Diencephalon (tissue), 1 donor: ENCODE results near the gene EIF4B. TPM values are rescaled to one million over a fixed set of nuclear protein-coding genes. Genes with fewer than 3 reads are reported as not detected.

ENCODE experiments used
- small RNA-seq: library from RNA; depleted of rRNA; stranded (forward); fragments of <200 nt; gene quantifications from one replicate; pipeline ENCODE3, GENCODE V24; 2014
- total RNA-seq: library from RNA; depleted of rRNA; stranded (reverse); fragments of >200 nt; gene quantifications from one replicate; pipeline ENCODE4 v1.2.3, GENCODE V29; 2014

EIF4B gene, protein sequence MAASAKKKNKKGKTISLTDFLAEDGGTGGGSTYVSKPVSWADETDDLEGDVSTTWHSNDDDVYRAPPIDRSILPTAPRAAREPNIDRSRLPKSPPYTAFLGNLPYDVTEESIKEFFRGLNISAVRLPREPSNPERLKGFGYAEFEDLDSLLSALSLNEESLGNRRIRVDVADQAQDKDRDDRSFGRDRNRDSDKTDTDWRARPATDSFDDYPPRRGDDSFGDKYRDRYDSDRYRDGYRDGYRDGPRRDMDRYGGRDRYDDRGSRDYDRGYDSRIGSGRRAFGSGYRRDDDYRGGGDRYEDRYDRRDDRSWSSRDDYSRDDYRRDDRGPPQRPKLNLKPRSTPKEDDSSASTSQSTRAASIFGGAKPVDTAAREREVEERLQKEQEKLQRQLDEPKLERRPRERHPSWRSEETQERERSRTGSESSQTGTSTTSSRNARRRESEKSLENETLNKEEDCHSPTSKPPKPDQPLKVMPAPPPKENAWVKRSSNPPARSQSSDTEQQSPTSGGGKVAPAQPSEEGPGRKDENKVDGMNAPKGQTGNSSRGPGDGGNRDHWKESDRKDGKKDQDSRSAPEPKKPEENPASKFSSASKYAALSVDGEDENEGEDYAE
- 601 TPM for total RNA-seq

DNA sequence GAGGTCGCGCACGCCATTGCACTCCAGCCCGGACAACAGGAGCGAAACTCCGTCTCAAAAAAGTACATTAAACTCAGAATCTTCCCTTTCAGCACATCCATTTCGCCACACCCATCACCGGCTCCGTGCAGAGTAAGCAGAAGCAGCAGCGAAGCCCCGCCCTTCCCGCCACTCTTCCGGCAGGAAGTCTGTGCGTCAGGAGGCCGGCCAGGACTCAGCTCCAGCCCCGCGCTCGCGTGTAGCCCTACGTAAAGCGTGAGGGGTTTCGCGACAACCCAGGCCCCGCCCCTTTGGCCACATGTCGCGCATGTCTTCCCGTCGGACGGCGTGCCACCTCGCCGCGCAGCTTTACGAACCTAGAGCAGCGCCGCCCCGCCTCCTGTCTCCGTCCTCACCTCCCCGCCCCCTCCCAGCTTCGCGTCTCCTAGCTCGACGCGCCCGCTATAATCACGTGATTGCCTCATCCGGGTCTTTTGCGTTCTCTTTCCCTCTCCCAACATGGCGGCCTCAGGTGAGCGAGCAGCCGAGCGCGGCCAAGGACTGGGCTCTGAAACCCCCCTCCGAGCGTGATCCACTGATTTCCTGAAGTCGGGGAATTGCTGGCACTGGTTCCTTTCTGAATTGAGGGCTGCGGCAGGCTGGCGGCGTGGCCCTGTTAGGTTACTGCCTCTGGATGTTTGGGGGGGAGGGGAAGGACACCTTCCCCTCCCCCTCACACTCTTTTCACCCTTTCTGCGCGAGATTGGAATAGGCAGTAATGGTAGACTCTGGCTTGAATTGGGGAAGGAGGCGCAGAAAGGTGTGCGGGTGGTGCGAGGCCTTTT, at the start of gene EIF4B:
Gene EIF4B (plus strand): TSS at position 471 of the 824 bp plus-strand sequence. CDS start 28 bp downstream, at position 499.

DNA sequence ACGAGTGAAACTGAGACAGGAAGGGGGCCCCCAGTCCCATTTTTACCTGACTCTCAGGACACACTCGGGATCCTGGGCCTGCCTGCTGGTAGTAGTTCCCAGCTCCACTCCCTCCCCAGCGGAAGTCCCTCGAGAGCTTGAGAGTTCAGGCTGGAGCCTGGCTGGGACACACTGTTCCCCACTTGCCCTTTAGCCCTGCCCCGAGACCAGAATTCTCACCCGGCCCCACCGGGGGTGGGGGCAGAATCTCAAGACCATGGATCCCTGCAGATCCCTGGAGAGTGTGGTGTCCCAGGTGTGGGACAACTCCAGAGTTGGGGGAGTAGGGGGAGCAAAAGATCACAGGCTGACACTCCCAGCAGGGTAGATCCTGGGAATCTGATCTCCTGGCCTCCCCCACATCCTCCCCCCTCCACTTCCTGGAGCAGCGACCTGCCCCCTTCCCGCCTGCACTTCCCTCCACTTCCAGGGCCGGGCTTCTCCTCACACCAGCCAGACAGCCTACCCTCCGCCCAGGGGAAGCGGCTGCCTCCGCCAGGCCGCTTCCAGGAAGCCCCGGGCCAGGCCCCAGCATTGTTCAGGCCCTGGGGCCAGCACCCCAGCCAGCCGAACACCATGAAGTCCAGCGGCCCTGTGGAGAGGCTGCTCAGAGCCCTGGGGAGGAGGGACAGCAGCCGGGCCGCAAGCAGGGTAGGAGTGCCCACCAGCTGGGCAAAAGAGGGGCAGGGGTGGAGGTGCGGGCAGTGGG, 43.5 kb downstream of the EIF4B start, which contains the start of gene TNS2:
Gene TNS2 (plus strand): TSS at position 495 of the 748 bp plus-strand sequence. CDS start 121 bp downstream, at position 616.

DNA sequence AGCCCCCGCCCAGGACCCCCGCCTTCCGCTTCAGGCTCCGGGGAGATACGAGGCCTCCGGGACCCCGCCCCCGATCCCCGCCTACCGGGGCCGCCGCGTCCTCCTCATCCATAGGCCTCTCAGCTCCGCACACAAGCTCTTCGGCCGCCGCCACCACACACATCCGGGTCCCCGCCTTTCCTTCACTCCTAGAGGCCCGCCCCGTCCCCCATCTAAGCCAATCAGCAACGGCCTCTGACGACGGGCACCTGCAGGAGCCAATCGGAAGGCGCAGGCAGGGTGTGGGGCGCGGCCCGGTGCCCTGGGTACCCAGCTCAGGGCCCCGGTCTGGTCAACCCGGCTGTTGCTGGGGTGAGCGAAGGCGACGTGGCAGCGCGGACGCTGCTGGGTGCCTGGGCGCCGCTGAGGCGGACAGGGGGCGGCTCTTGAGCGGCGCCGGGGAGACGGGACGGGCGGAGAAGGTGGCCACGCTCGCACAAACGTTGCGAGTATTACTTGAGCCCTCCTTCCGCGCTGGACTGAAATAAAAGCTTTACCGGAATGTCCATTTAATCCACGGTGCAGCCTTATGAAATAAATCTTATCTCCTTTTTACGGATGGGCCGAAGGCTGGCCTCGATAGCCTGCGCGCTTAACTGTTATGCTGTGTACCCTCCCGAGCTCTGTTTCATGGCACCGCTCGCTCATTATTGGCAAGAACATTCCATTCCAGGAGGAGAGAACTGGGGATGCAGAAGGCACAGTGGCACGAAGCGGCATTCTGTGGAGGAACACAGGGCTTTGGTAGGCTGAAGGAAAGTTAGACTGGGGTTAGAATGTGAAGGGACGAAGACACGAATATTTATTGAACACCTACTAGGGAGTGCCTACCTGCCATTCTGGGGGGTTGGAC, 73.2 kb downstream of the EIF4B start, which contains the start of gene SPRYD3:
Gene SPRYD3 (minus strand): TSS at position 165 of the 892 bp plus-strand sequence. CDS start 57 bp downstream, at position 108.

Small RNAs within 50 kb of the gene (small RNA-seq; reads per million reads assigned to genes)
- gene MIR6757, result not detected

Other genes with a start within 250 kb of the EIF4B start
- not detected for gene KRT76, start 229.1 kb upstream of the EIF4B start, total RNA-seq
- 0.23 TPM for gene KRT3, start 210.3 kb upstream of the EIF4B start, total RNA-seq
- not detected for gene KRT4, start 192.3 kb upstream of the EIF4B start, total RNA-seq
- gene KRT79, start 172.1 kb upstream of the EIF4B start, total RNA-seq, result not detected
- not detected for gene KRT78, start 157.5 kb upstream of the EIF4B start, total RNA-seq
- 0.92 TPM for gene KRT8, start 101.4 kb upstream of the EIF4B start, total RNA-seq
- 19.4 TPM for gene KRT18, start 57.3 kb upstream of the EIF4B start, total RNA-seq
- 16.1 TPM for gene TNS2, start 43.6 kb downstream of the EIF4B start, total RNA-seq
- 39.2 TPM for gene SPRYD3, start 72.9 kb downstream of the EIF4B start, total RNA-seq
- gene IGFBP6, start 91.2 kb downstream of the EIF4B start, total RNA-seq, result 12.7 TPM
- gene SOAT2, start 97.0 kb downstream of the EIF4B start, total RNA-seq, result not detected
- 17.8 TPM for gene ZNF740, start 174.3 kb downstream of the EIF4B start, total RNA-seq
- 16.6 TPM for gene CSAD, start 174.5 kb downstream of the EIF4B start, total RNA-seq
- 0.46 TPM for gene ITGB7, start 200.8 kb downstream of the EIF4B start, total RNA-seq
- 2.1 TPM for gene RARG, start 225.8 kb downstream of the EIF4B start, total RNA-seq